Brain microvascular endothelial cell (primary cell): ENCODE results near the gene RNF115.
"Not testable (repeated sequence)": the region's sequence is repeated elsewhere in the genome, so short reads cannot be mapped to it uniquely, and the experiment has no call there.

Experiments
- DNase-seq: peaks from one replicate; pipeline ENCODE4 v3.0.0-alpha.2; 2020
- H3K27ac ChIP-seq: fragments of 250-450 bp; sonication (Bioruptor Pico); 2 replicates; pipeline ENCODE4 v1.5.1; 2020; ENCODE audit warnings: mild to moderate bottlenecking, moderate library complexity
- H3K27me3 ChIP-seq: fragments of 250-450 bp; sonication (Bioruptor Pico); replicated peaks from 2 replicates; pipeline ENCODE4 v1.5.1; 2020; ENCODE audit warnings: mild to moderate bottlenecking
- H3K36me3 ChIP-seq: fragments of 250-450 bp; sonication (Bioruptor Pico); replicated peaks from 2 replicates; pipeline ENCODE4 v1.5.1; 2020; ENCODE audit warnings: mild to moderate bottlenecking
- H3K4me3 ChIP-seq: 2 replicates; pipeline ENCODE4 v1.5.1; 2011; ENCODE audit warnings: low read depth, mild to moderate bottlenecking, control low read depth, low read length, moderate library complexity
- in situ Hi-C: cut with HindIII; loops from 2 replicates; pipeline ENCODE4 v1.10.0; 2017; ENCODE audit warnings: low sequenced_read_pairs, low pct_ligation_motif_present
- TF ChIP-seq, protein P1 (sequence below): IDR thresholded peaks from 2 replicates; pipeline ENCODE4 v1.5.1; 2011; ENCODE audit warnings: low read depth, mild to moderate bottlenecking, moderate library complexity, low read length, control low read depth, inconsistent platforms; ENCODE audit errors: missing control alignments

The RNF115 gene

GRCh38 chr1:145847827-145848226 lies 23.9 kb upstream of the RNF115 start:
- in situ Hi-C loops, result no loop called here
- Histone ChIP-seq H3K27ac (no peak overlapping the region), H3K36me3 (peaks cover 55% of the 10 kb centered on the region), H3K27me3 (no peaks in the 10 kb centered on the region), H3K4me3 (no peak overlapping the region)
- TF ChIP-seq, protein P1, sequence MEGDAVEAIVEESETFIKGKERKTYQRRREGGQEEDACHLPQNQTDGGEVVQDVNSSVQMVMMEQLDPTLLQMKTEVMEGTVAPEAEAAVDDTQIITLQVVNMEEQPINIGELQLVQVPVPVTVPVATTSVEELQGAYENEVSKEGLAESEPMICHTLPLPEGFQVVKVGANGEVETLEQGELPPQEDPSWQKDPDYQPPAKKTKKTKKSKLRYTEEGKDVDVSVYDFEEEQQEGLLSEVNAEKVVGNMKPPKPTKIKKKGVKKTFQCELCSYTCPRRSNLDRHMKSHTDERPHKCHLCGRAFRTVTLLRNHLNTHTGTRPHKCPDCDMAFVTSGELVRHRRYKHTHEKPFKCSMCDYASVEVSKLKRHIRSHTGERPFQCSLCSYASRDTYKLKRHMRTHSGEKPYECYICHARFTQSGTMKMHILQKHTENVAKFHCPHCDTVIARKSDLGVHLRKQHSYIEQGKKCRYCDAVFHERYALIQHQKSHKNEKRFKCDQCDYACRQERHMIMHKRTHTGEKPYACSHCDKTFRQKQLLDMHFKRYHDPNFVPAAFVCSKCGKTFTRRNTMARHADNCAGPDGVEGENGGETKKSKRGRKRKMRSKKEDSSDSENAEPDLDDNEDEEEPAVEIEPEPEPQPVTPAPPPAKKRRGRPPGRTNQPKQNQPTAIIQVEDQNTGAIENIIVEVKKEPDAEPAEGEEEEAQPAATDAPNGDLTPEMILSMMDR, result no peak
- no peak for DNase-seq

GRCh38 chr1:145846201-145846612 lies 22.3 kb upstream of the RNF115 start:
- Histone ChIP-seq H3K36me3 (peaks cover 54% of the 10 kb centered on the region), H3K27me3 (no peaks in the 10 kb centered on the region), H3K27ac (no peak overlapping the region), H3K4me3 (peak overlapping the region; percentile 67)
- in situ Hi-C loops, result no loop called here
- TF ChIP-seq, protein P1, result peak; percentile 80
- no peak for DNase-seq

DNA sequence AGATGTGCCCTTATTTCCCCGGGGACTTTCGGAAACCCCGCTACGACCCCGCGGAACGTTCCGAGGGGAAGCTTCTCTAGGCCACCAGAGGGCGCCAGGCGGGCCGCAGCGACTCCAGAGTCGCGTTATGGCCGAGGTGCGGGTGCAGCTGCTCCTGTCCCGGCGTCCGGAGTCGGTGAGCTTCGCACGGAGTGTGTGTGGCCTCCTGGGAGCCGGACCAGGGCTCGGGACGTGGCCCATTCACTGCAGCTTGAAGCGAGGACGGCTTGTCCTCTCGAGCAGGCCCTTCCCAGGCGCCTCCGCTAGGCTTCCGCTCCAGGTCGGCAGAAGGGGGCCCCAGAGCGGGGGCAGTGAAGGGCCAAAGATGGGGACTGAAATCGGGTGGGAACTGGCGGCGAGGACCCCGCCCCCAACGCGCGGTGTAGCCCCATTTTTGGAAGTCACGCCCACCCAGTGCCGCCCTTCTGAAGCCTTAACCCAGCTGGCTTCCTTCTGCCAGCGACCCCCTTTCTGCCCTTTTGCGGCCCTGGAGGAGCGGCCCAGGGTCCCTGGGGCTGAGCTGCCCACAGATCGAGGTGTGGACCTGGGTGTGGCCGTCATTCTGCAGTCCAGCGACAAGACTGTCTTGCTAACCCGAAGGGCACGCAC lies 21.7 kb upstream of the RNF115 start, which contains the start of gene NUDT17:
TSS of gene NUDT17 (plus strand) at position 117 of the 648 bp plus-strand sequence. CDS start at position 128, 11 bp downstream.
- in situ Hi-C loops, result no loop called here
- peak within 1 kb of the TSS; percentile 42 for H3K27ac ChIP-seq
- H3K27me3 ChIP-seq, result no peaks in the 10 kb centered on the region
- TF ChIP-seq, protein P1, result peak; percentile 98
- peaks cover 55% of the 10 kb centered on the region for H3K36me3 ChIP-seq
- peak within 1 kb of the TSS; percentile 67 for H3K4me3 ChIP-seq
- peak; percentile 65 for DNase-seq

- DNase-seq, result no peak
- in situ Hi-C loops, result no loop called here
- H3K27me3 ChIP-seq, result no peaks in the 10 kb centered on the region
- H3K4me3 ChIP-seq, result peak overlapping the region; percentile 67
- peaks cover 55% of the 10 kb centered on the region for H3K36me3 ChIP-seq
- no peak overlapping the region for H3K27ac ChIP-seq
- TF ChIP-seq, protein P1, result no peak
Measured at GRCh38 chr1:145845144-145845513, 21.2 kb upstream of the RNF115 start.

GRCh38 chr1:145843031-145843430 lies 19.1 kb upstream of the RNF115 start:
- Histone ChIP-seq H3K27me3 (no peaks in the 10 kb centered on the region), H3K36me3 (peaks cover 54% of the 10 kb centered on the region), H3K4me3 (no peak overlapping the region), H3K27ac (no peak overlapping the region)
- in situ Hi-C loops, result no loop called here
- no peak for DNase-seq
- TF ChIP-seq, protein P1, result no peak

- Histone ChIP-seq H3K4me3 (no peak overlapping the region), H3K36me3 (peaks cover 88% of the 10 kb centered on the region), H3K27me3 (no peaks in the 10 kb centered on the region), H3K27ac (no peak overlapping the region)
- in situ Hi-C loops, result no loop called here
- DNase-seq, result no peak
- TF ChIP-seq, protein P1, result no peak
Measured at GRCh38 chr1:145837656-145838055, 13.8 kb upstream of the RNF115 start.

DNA sequence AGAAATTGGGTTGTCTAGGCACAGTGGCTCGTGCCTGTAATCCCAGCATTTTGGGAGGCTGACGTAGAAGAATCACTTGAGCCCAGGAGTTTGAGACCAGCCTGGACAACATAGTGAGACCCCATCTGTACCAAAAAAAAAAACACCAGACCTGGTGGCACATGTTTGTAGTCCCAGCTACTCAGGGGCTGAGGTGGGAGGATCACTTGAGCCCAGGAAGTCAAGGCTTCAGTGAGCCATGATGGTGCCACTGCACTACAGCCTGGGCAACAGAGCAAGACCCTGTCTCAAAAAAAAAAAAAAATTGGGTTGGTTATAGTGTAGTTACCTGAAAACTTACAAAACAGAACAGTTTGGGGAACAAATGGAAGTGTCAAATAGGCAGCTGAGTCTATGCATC lies 6.9 kb upstream of the RNF115 start:
- H3K36me3 ChIP-seq, result peaks cover 82% of the 10 kb centered on the region
- DNase-seq, H3K4me3 ChIP-seq, H3K27me3 ChIP-seq, in situ Hi-C loops, H3K27ac ChIP-seq: not testable (repeated sequence)
